Spleen (tissue), 11 donors: ENCODE data around the gene PNKD. TPM values are rescaled to one million over a fixed set of nuclear protein-coding genes. Genes with fewer than 3 reads are reported as not detected.
A peak's percentile ranks its signal among the peaks of the same experiment; 100 is the strongest.

Experiments used
- DNase-seq: peaks from one replicate; pipeline ENCODE4 v3.0.0-alpha.2; 2020
- H3K27ac ChIP-seq, 8 donors: fragments of 200-600 bp; sonication (generic) in 7 of 8; 1 replicate in 4 of 8; 2 replicates in 4 of 8; pipeline versions ENCODE4 v1.5.0 to v1.8.0; 2016 to 2021; ENCODE audit warnings: inconsistent platforms in 4 of 8, mild to moderate bottlenecking in 4 of 8, moderate library complexity in 1 of 8
- H3K27me3 ChIP-seq, 7 donors: fragments of 200-600 bp; sonication (generic) in 6 of 7; replicated peaks in 1 of 7; 1 replicate in 4 of 7; 2 replicates in 3 of 7; pipeline versions ENCODE4 v1.5.0 to v1.8.0; 2016 to 2021; ENCODE audit warnings: inconsistent platforms in 3 of 7, mild to moderate bottlenecking in 1 of 7
- H3K36me3 ChIP-seq, 6 donors: fragments of 200-600 bp; sonication (generic) in 5 of 6; 1 replicate in 4 of 6; 2 replicates in 2 of 6; pipeline versions ENCODE4 v1.5.0 to v1.8.0; 2016 to 2021; ENCODE audit warnings: inconsistent platforms in 2 of 6
- H3K4me1 ChIP-seq, 6 donors: fragments of 200-600 bp; sonication (generic) in 5 of 6; 1 replicate in 3 of 6; 2 replicates in 3 of 6; pipeline versions ENCODE4 v1.5.0 to v1.8.0; 2016 to 2021; ENCODE audit warnings: inconsistent platforms in 3 of 6
- H3K4me3 ChIP-seq, 8 donors: fragments of 200-600 bp; sonication (generic) in 7 of 8; 1 replicate in 4 of 8; 2 replicates in 4 of 8; pipeline versions ENCODE4 v1.5.0 to v1.8.0; 2016 to 2021; ENCODE audit warnings: inconsistent platforms in 4 of 8, mild to moderate bottlenecking in 4 of 8, moderate library complexity in 2 of 8
- H3K9me3 ChIP-seq, 8 donors: fragments of 200-600 bp; sonication (generic) in 7 of 8; 1 replicate in 4 of 8; 2 replicates in 4 of 8; pipeline versions ENCODE4 v1.5.0 to v1.8.0; 2016 to 2021; ENCODE audit warnings: inconsistent platforms in 4 of 8
- POLR2A ChIP-seq, 3 donors: fragments of 450-650 bp; IDR thresholded peaks; one replicate each; pipeline ENCODE4 v1.5.1; 2017; ENCODE audit warnings: antibody characterized with exemption in 3 of 3, mild to moderate bottlenecking in 1 of 3
- POLR2AphosphoS5 ChIP-seq, 3 donors: sonication (generic); formaldehyde crosslinking; IDR thresholded peaks; one replicate each; pipeline ENCODE4 v1.5.1; 2017; ENCODE audit warnings: antibody characterized with exemption in 3 of 3
- WGBS, 5 donors: extraction: QIAGEN DNeasy Blood & Tissue Kit in 3 of 5; methylation state at CpG; one replicate each; pipeline versions ENCODE4 v1.1.5 to v1.1.7; 2013 to 2018; 5-methylcytosine and 5-hydroxymethylcytosine counted together
- intact Hi-C: fragments of 100-400 bp; cut with DNase I; formaldehyde crosslinking; loops from one replicate; pipeline ENCODE4 v1.15.0; 2023; ENCODE audit warnings: low total_unique reads
- polyA plus RNA-seq, 3 donors: library from polyadenylated mRNA; stranded (reverse); fragments of 200-250 nt; gene quantifications; one replicate each; pipeline ENCODE4 v1.2.1, GENCODE V29; 2013
- total RNA-seq, 7 donors: library from RNA; depleted of rRNA in 3 of 7; stranded (reverse); fragments of >200 nt in 3 of 7; fragmentation: NEBNext Ultra II Directional in 4 of 7; extraction: Animal tissue kit (Norgen Biotek cat#: 25700) in 4 of 7; gene quantifications; one replicate each; pipeline versions ENCODE4 v1.1.0 to v1.2.1, GENCODE V29; 2016 to 2021
- TF ChIP-seq, protein P1 (sequence below), 11 experiments: fragments of 200-600 bp in 7 of 11; fragments of 450-650 bp in 4 of 11; sonication (generic) in 4 of 11; IDR thresholded peaks in 8 of 11; conservative IDR thresholded peaks in 3 of 11; 1 replicate in 7 of 11; 2 replicates in 4 of 11; pipeline versions ENCODE4 v1.4.0 to v1.8.0; 2016 to 2021; ENCODE audit warnings: antibody characterized with exemption in 11 of 11, inconsistent platforms in 4 of 11, mild to moderate bottlenecking in 1 of 11
- donor health status: healthy with polysubstance abuse.
- donor health status: DM: no; HTN: no; CAD: no; lungs with moderate emphysema.
- donor health status: DM: no; HTN: no; CAD: no.
- donor health status: Bipolar disorder and iron deficiency.
- donor health status: healthy.
- donor health status: DM: no; HTN: no; CAD: no.
- donor health status: DM: yes; HTN: yes; CAD: no.

Gene PNKD
- total and polyA plus RNA-seq, 10 donors = 41.4 to 92.1 (median 49.4) TPM

GRCh38 chr2:218317835-218318234, 47.5 kb downstream of the PNKD start:
- no peak overlapping the region for H3K27ac ChIP-seq
- H3K4me1 ChIP-seq = peaks cover 6 to 74% (median 32%) of the 10 kb centered on the region in 6 donors
- H3K27me3 ChIP-seq = no peaks in the 10 kb centered on the region
- intact Hi-C loops = no loop called here
- 76 to 90% (median 80%) methylated on average over 4 of the region's 4 CpGs for WGBS, 5 donors
- H3K9me3 ChIP-seq = no peaks in the 10 kb centered on the region
- no peak overlapping the region for H3K4me3 ChIP-seq
- no peaks in the 10 kb centered on the region for H3K36me3 ChIP-seq
- DNase-seq = no peak
- TF ChIP-seq POLR2AphosphoS5 (IDR thresholded peaks at IDR 0.05) = no peak
- TF ChIP-seq, protein P1, sequence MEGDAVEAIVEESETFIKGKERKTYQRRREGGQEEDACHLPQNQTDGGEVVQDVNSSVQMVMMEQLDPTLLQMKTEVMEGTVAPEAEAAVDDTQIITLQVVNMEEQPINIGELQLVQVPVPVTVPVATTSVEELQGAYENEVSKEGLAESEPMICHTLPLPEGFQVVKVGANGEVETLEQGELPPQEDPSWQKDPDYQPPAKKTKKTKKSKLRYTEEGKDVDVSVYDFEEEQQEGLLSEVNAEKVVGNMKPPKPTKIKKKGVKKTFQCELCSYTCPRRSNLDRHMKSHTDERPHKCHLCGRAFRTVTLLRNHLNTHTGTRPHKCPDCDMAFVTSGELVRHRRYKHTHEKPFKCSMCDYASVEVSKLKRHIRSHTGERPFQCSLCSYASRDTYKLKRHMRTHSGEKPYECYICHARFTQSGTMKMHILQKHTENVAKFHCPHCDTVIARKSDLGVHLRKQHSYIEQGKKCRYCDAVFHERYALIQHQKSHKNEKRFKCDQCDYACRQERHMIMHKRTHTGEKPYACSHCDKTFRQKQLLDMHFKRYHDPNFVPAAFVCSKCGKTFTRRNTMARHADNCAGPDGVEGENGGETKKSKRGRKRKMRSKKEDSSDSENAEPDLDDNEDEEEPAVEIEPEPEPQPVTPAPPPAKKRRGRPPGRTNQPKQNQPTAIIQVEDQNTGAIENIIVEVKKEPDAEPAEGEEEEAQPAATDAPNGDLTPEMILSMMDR (IDR thresholded peaks at IDR 0.05 in 8 of 11, conservative IDR thresholded peaks at IDR 0.05 in 3 of 11) = no peak
- no peak for TF ChIP-seq POLR2A (IDR thresholded peaks at IDR 0.05)

- H3K36me3 ChIP-seq = no peaks in the 10 kb centered on the region
- no peaks in the 10 kb centered on the region for H3K9me3 ChIP-seq
- no peak overlapping the region for H3K4me3 ChIP-seq
- DNase-seq = no peak
- TF ChIP-seq, protein P1 (IDR thresholded peaks at IDR 0.05 in 8 of 11, conservative IDR thresholded peaks at IDR 0.05 in 3 of 11) = no peak
- no peak for TF ChIP-seq POLR2A (IDR thresholded peaks at IDR 0.05)
- TF ChIP-seq POLR2AphosphoS5 (IDR thresholded peaks at IDR 0.05) = no peak
- 83 to 90% (median 85%) methylated on average over 7 of the region's 7 CpGs for WGBS, 5 donors
- no peak overlapping the region for H3K27ac ChIP-seq
- peaks cover 0 to 2% (median 0%) of the 10 kb centered on the region in 7 donors for H3K27me3 ChIP-seq
- peaks cover 6 to 75% (median 33%) of the 10 kb centered on the region in 6 donors for H3K4me1 ChIP-seq
- intact Hi-C loops = no loop called here
Measured at GRCh38 chr2:218318241-218318640, 47.9 kb downstream of the PNKD start.

DNA sequence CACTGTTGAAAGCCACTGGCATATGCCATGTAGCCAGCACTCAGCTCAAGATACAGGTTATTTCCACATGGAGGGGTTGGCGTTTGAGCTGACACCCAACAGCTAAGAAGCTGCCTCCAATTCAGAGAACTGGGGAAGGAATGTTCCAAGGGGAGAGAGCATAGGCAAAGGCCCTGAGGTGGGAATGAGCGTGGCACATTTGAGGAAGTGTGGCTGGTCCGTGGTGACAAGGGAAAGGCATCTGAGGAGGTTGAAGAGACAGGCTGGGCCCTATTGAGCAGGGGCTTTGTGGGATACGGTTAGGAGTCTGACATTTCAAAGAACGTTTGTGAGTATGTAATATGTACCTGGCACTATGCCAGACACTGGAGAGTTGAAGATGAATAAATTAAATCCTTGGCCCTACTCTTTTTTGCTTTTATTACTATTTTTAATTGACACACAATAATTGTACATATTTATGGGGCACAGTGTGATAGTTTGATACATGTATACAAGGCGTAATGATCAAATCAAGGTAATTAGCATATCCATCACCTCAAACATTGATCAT, 49.6 kb downstream of the PNKD start:
- DNase-seq = no peak
- 41 to 71% (median 54%) methylated on average over 6 of the region's 6 CpGs for WGBS, 5 donors
- Histone ChIP-seq H3K4me3 (no peak overlapping the region), H3K36me3 (no peaks in the 10 kb centered on the region), H3K27ac (no peak overlapping the region), H3K27me3 (peaks cover 0 to 13% (median 0%) of the 10 kb centered on the region in 7 donors), H3K4me1 (peaks cover 6 to 77% (median 48%) of the 10 kb centered on the region in 6 donors), H3K9me3 (no peaks in the 10 kb centered on the region)
- TF ChIP-seq POLR2AphosphoS5 (IDR thresholded peaks at IDR 0.05) (no peak), POLR2A (IDR thresholded peaks at IDR 0.05) (no peak)
- TF ChIP-seq, protein P1 (IDR thresholded peaks at IDR 0.05 in 8 of 11, conservative IDR thresholded peaks at IDR 0.05 in 3 of 11) = no peak
- intact Hi-C loops = no loop called here

DNA sequence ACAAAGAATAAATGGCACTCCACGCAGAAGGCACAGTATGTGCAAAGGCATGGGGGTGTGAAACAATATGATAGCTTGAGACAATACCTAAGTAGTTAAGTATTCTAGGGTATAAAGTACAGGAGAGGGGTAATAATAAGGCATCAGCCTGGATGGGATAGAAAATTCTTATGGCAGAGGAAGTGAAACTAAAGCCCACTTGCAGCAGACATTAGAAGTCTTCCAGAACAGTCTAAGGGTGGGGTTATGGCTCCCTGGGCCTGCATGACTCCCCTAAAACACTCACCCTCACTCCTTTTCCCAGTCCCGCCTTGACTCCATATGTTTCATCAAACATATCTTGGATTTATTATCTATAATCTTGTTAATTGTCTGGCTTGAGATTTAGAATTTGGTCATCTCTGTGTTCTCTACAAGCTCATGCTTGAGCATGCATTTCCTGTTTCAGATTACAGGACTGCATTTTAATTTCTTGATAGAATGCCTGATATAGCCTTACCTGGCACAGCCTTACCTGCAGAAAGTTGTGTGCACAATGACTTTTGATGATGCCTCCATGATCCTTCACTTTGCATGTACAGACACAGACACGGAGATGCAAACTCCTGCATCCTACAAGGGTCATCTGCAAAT, 50.5 kb downstream of the PNKD start:
- intact Hi-C loops = no loop called here
- WGBS, 5 donors = 86 to 95% (median 90%) methylated on average over 3 of the region's 3 CpGs
- DNase-seq = no peak
- H3K4me1 ChIP-seq = peaks cover 6 to 81% (median 51%) of the 10 kb centered on the region in 6 donors
- H3K9me3 ChIP-seq = no peaks in the 10 kb centered on the region
- H3K27ac ChIP-seq = peak overlapping the region in 4 of 8 donors; percentile 4 to 91 (median 34)
- H3K4me3 ChIP-seq = peak overlapping the region in 1 of 8 donors; percentile 1
- H3K36me3 ChIP-seq = no peaks in the 10 kb centered on the region
- H3K27me3 ChIP-seq = peaks cover 0 to 13% (median 0%) of the 10 kb centered on the region in 7 donors
- TF ChIP-seq POLR2A (IDR thresholded peaks at IDR 0.05) (no peak), POLR2AphosphoS5 (IDR thresholded peaks at IDR 0.05) (no peak)
- TF ChIP-seq, protein P1 (IDR thresholded peaks at IDR 0.05 in 8 of 11, conservative IDR thresholded peaks at IDR 0.05 in 3 of 11) = no peak
